D341Med (cell line): ENCODE results near the gene ATP1B2.
A peak's percentile ranks its signal among the peaks of the same experiment; 100 is the strongest.
"Not testable (repeated sequence)": the region's sequence is repeated elsewhere in the genome, so short reads cannot be mapped to it uniquely, and the experiment has no call there.

ENCODE experiments used
- DNase-seq: peaks from one replicate; pipeline ENCODE4 v3.0.0; 2012; ENCODE audit warnings: low spot score

Gene ATP1B2

GRCh38 chr17:7650509-7651096 lies at the start of gene ATP1B2:
Gene ATP1B2, plus strand, starts transcription at chr17:7650926. Its CDS starts 593 bp downstream, at chr17:7651519.
- peak; percentile 91 for DNase-seq

GRCh38 chr17:7606280-7606679 lies 44.4 kb upstream of the ATP1B2 start:
- DNase-seq, result no peak

DNA sequence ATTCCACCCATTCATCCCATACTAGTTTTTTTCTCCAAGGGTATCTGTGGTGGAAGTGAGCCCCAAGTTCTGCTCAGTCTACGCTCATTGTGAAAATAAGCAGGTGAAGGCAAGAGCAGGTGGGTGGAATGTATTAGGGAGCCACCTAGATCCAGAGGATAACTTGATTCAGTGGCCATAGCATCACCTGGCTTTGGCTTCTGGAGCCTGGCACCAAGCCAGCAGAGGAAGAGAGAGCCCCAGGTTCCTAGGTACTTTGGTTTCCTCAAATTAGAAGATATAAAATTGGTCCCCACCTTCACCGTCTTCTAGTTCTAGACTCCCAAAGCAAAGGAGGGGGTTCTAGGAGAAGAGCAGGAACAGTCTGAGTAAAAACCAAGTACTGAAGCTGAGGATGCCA lies 40.1 kb upstream of the ATP1B2 start:
- no peak for DNase-seq

- DNase-seq, result no peak
Observed at GRCh38 chr17:7611635-7612293, 39.0 kb upstream of the ATP1B2 start.

- no peak for DNase-seq
Observed at GRCh38 chr17:7612294-7612640, 38.5 kb upstream of the ATP1B2 start.

- no peak for DNase-seq
Observed at GRCh38 chr17:7613769-7614424, 36.8 kb upstream of the ATP1B2 start.

DNA sequence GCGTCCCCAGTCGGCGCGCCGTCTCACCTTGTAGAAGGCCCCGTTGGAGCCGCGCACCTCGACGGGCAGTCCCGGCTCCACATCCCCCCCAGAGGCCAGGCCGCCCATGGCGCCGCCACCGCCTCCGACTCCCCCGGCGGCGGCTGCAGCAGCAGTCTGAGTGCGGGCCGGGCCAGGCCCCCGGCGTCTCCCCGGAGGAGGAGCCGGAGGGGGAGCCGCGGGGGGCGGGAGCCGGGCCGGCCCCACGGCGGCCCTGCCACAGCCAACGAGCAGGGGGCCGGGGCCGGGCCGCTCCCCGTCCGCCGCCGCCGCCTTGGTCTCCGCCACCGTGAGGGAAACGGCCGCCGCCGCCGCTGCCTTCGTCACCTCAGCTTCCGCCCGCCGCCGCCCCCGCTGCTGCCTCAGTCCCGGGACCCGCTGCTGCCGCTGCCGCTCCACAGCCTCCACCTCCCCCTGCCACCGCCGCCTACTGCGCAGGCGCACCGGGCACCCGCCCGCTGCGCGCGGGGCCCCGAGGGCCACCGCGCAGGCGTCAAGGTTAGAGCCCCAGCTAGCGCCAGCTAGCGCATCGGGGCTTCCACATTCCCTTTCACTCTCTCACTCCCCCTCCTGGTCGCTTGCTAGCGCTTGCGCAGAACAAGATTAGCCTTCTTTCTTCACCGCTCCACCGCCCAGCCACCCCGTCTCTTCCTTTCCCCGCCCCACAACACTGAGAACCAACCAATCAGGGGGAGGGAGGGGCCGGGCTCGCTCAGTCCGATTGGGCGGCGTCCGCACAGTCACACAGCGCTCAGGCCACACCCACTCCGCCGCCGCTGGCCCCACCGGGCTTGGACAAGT lies 36.1 kb upstream of the ATP1B2 start, which contains the start of gene FXR2:
FXR2 (minus strand) TSS at position 473 of the 840 bp plus-strand sequence; CDS start at position 108, 365 bp downstream.
- peak; percentile 95 for DNase-seq

DNA sequence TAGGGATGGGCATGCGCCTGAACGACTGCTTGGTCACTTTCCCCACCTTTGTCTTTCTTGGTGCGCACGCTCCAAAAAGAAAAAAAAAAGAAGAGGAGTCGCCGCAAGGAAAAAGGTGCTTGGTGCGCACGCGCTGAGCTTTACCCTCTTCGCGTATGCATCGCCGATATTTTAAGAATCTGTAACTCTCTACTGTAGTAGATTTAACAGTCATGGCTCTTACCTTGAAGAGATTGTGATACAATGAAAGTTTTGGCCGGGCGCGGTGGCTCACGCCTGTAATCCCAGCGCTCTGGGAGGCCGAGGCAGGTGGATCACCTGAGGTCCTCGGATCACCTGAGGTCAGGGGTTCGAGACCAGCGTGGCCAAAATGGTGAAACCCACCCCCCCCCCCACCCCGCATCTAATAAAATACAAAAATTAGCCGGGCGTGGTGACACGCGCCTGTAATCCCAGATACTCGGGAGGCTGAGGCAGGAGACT lies 35.4 kb upstream of the ATP1B2 start:
- DNase-seq, result no peak

DNA sequence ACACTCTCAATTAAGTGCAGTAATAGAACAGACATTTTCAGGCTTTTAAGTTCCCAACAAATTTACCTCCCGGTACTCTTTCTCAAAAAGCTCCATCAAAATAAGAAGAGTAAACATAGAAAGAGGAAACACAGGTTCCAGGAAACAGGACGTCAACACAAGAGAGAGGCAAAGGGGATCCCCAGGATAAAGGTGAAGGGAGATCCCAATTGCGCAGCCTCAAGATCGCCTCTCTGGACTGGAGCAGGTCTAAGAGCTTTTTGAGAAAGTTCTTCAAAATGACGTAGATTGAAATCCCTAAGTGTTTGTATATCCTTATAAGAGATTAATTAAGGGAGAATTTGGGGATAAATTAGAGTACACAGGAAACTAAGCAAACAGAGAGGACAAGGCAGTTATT lies 32.1 kb upstream of the ATP1B2 start:
- DNase-seq, result no peak

- no peak for DNase-seq
Observed at GRCh38 chr17:7620835-7621234, 29.9 kb upstream of the ATP1B2 start.

DNA sequence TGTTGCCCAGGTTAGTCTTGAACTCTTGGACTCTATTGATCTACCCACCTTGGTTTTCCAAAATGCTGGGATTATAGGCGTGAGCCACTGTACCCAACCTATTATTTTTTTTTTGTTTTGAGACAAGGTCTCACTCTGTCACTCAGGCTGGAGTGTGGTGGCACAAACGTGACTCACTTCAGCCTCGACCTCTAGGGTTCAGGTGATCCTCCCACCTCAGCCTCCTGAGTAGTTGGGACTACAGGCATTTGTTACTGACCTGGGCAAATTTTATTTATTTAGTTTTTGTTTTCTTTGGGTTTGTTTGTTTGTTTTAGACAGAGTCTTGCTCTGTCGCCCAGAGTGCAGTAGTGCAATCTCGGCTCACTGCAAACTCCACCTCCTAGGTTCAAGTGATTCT lies 27.1 kb upstream of the ATP1B2 start:
- no peak for DNase-seq

- not testable (repeated sequence) for DNase-seq
Observed at GRCh38 chr17:7625749-7626148, 25.0 kb upstream of the ATP1B2 start.

GRCh38 chr17:7626307-7626706 lies 24.4 kb upstream of the ATP1B2 start:
- no peak for DNase-seq

DNA sequence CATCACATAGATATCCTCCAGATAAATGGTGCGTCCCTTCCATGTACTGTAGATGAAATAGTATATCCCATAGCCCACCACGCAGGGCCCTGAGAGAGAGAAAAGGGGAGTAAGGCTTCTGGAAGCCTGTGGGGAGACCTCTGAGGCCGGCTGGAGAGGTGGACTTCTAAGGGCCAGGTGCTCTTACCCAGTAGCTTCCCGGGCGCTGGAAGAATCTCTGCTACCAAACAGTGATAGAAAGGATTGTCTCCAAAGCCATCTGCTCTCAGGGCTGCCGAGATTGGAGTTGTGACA lies 23.8 kb upstream of the ATP1B2 start:
- DNase-seq, result peak; percentile 41

DNA sequence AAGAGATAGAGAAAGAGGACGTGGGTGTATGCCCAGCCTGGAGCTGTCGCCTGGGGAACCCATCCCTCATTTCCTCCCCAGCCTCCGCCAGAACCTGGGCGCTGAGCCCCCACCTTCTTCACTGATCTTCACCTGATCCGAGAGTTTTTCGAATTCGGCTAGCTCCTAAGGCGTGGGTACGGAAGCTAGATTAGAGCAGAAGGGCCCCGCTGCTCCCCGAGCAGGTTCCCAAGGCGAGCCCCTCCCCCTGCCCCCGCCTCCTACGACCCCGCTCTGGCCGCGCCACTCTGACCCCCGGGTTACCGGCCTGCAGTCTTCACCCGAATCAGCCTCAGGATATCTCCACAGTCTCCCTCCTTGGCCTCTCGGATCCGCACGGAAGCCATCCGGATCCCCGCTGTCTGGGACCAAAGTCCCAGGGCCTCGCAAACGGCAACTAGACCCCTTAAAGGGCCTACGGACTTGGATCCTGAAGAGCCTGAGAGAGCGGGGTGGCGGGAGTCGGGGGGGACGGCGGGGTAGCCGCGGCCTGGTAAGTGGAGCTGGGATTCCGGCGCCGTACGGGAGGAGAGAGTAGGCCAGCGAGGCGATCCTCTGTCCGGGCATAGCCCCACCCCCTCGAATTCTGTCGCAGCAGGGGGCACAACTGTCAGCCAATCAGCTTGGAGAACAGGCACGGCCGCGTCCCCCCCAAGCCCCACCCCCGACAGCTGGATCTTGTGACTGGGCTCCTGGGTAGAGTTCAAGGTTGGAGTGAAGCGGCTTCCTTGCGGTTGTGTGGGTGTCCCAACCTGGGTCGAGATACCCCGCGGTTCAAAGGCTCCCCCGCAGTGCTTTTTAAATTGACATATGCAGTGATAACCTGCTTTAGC lies 23.2 kb upstream of the ATP1B2 start, which contains the start of gene SAT2:
SAT2 (minus strand) TSS at position 572 of the 872 bp plus-strand sequence; CDS start at position 386, 186 bp downstream.
- DNase-seq, result peak; percentile 93

GRCh38 chr17:7629939-7630571 lies 20.7 kb upstream of the ATP1B2 start, which contains the start of gene SHBG:
Gene SHBG, plus strand, starts transcription at chr17:7630135. Its CDS starts 38 bp downstream, at chr17:7630173.
- no peak for DNase-seq

DNA sequence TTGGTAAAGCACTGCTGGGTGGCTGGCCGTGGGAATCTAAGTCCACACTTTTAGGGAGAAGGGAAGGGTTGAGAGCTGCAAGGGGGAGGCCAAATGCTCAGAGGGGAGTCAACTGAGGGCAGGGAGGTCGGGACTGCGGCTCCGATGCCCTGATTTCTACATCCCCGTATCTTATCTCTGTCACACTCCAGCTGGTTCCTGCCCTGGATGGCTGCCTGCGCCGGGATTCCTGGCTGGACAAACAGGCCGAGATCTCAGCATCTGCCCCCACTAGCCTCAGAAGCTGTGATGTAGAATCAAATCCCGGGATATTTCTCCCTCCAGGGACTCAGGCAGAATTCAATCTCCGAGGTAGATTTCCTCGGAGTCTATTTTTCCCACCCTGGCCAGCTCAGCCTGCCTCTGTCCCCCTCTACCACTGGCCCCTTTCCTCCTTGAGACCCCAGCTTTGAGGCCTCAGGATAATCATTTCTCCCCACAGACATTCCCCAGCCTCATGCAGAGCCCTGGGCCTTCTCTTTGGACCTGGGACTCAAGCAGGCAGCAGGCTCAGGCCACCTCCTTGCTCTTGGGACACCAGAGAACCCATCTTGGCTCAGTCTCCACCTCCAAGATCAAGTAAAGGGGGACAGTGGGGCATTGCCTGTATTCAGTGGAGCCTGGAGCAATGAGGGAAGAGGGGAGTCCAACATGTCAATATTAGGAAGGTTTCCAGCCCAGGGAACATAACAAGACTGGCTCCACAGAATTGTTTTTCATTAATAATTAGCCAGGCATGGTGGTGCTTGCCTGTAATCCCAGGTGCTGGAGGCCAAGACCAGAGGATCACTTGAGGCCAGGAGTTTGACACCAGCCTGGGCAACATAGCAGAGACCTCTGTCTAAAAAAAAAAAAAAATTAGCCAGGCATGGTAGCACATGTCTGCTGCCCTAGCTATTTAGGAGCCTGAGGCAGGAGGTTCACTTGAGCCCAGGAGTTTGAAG lies 19.0 kb upstream of the ATP1B2 start:
- no peak for DNase-seq

DNA sequence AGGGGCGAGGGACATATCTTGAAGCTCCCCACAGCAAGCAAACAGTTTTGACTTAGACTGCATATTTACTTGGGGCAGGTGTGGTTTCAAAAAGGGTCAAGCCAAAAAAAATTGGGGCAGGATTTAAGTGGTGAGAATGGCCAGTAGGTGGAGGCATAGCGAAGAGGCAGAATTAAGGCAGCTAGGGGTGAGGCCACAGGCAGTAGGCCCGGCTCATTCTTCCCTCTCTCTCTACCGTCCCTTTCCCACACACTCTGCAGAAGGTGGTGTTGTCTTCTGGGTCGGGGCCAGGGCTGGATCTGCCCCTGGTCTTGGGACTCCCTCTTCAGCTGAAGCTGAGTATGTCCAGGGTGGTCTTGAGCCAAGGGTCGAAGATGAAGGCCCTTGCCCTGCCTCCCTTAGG lies 18.2 kb upstream of the ATP1B2 start:
- peak; percentile 62 for DNase-seq

DNA sequence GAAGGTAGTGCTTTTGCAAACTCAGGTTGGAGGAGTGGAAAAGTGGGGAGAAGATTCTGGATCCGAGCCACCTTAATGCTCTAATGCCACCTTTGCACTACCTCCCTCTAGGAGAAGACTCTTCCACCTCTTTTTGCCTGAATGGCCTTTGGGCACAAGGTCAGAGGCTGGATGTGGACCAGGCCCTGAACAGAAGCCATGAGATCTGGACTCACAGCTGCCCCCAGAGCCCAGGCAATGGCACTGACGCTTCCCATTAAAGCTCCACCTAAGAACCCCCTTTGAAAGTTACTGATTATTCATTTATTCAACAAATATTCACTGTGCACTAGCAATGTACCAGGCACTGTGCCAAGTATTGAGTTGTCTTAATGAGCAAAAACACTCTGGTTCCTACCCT lies 17.6 kb upstream of the ATP1B2 start:
- DNase-seq, result no peak

DNA sequence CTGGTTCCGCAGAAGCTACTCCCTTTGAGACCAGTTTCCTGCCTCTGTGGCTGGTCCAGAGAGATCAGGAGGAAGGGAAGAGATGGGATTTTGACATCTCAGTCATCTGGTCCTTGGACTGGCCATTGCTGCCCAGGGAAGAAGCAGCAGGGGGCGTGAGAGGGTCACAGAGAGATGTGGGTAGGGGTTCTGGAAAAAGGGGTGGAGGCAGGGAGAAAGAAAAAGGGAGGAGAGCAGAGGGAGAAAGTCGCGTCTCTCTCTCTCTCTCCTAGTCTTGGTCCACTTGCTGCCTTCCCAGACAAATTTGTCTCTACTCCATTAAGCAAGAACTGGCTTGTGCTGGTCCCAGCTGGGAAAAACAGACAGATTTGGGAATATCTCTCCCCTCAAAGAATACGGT lies 16.3 kb upstream of the ATP1B2 start:
- DNase-seq, result peak; percentile 77
